GM10266 (cell line): ENCODE data around the gene TRAPPC6A.

ENCODE experiments used
- DNase-seq: peaks from one replicate; pipeline ENCODE4 v3.0.0; 2012; ENCODE audit errors: extremely low spot score
- CTCF ChIP-seq: IDR thresholded peaks from 2 replicates; pipeline ENCODE4 v1.5.1; 2012; ENCODE audit warnings: mild to moderate bottlenecking, low read depth; ENCODE audit not compliant: control insufficient read depth, insufficient read depth; ENCODE audit errors: missing control alignments

TRAPPC6A gene

DNA sequence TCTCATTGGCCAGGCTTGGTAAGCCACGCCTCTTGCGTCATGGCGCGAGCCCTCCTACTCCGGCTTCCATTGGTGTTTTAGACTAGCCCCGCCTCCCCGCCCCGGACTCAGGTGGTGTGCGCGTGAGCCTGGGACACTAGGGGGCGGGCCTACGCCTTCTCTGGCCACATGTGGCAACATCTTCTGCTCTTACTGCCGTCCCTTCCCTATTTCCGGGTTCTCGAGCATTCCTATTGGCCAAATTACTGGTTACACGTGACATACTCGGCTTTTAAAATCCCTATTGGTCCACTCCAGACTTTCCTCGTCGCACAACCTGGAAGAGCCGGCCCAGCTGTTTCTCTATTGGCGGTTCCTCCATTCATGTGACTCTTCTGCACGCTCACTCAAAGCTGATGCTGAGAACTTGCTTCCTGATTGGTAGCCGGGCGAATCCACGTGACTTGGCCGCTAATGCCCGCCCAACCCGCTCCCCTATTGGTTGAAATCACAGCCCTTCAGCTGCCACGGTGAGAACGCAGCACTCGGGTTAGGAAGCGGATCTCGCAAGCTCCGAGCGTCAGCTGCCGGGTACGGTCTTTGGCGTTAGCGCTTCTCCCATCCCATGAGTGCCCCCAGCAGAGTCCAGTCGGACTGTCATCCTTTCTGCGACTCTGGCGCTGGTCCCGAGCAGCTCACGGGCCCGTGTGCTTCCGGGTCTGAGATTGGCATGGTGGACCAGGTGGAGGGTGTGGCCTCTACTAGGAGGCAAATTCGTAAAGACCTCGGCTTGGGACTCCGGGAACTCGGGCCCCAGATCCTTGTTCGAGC is 430 bp upstream of the TRAPPC6A start, which contains the start of gene BLOC1S3:
Gene BLOC1S3 (plus strand): TSS at position 523 of the 810 bp plus-strand sequence. CDS start 513 bp downstream, outside the sequence.
- DNase-seq, result peak; percentile 97

GRCh38 chr19:45175515-45176345 is 2.3 kb downstream of the TRAPPC6A start:
- TF ChIP-seq CTCF, result no peak

More for the DNA sequence above, 430 bp upstream of the TRAPPC6A start, which contains the start of gene BLOC1S3:
- TF ChIP-seq CTCF, result peak; percentile 40

DNA sequence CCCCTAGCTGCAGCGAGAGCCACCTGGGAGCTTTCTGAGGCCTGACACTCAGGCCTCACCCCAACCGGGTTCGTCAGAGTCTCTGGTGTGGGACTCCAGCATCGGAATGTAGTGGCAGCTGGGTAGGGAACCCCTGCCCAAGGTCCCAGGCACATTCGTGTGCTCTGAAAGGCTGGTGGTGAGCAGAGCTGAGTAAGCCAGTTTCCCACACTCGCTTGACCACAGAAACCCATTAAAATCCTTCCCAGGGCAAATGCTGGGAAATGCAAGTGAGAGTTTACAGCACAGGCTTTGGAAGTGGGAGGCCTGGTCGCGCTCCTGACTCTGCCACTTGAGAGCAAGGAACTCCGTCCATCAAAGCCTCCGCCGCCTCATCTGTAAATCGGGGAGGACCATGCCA is 4.2 kb downstream of the TRAPPC6A start:
- DNase-seq, result no peak
- TF ChIP-seq CTCF, result no peak

More at GRCh38 chr19:45175515-45176345, 2.3 kb downstream of the TRAPPC6A start:
- no peak for DNase-seq

GRCh38 chr19:45172611-45173208 is 5.3 kb downstream of the TRAPPC6A start:
- no peak for TF ChIP-seq CTCF
- no peak for DNase-seq

DNA sequence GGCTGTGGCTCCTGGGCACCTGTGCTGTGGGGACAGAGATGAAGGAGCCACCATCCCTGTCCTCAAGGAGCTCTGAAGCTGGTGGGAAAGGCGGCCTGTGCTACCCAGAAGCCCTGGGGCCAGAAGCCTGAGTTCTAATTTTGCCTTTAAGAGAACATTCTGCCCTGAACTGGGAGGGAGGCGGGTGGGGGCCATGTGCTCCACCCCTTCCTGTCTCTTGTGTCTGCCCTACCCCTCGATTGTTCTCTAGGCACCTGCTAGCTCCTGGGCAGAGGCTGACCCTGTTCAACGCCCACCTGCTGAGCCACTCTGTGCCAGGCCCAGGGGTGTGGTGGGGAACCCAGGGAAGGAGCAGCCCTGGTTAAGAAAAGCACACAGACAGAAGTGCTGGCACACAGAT is 5.9 kb downstream of the TRAPPC6A start:
- DNase-seq, result no peak
- TF ChIP-seq CTCF, result no peak

GRCh38 chr19:45171211-45171623 is 6.8 kb downstream of the TRAPPC6A start:
- DNase-seq, result no peak
- no peak for TF ChIP-seq CTCF
